ENCODE measurements around the gene PLA2G2D. TPM values are rescaled to one million over a fixed set of nuclear protein-coding genes. Genes with fewer than 3 reads are reported as not detected.

The PLA2G2D gene
- total RNA-seq, 1 experiment from 2014 or later, result not detected

- H3K4me1 Mint-ChIP-seq, result peaks cover 12 to 26% of the 10 kb centered on the region in 2 experiments
- no peak overlapping the region for H3K56ac ChIP-seq (ENCODE audit: insufficient read length, low read depth, low read length)
Measured at GRCh38 chr1:20154301-20154831, 35.0 kb upstream of the PLA2G2D start.

More at GRCh38 chr1:20154301-20154831, 35.0 kb upstream of the PLA2G2D start:
- Histone ChIP-seq H3K23me2 (ENCODE audit: insufficient read length, low read depth, low read length, poor library complexity, severe bottlenecking) (peaks cover 9% of the 10 kb centered on the region), H3K79me2 (ENCODE audit: insufficient read depth, low read length) (no peaks in the 10 kb centered on the region), H4K5ac (ENCODE audit: insufficient read length, low read depth, low read length) (no peak overlapping the region), H4K91ac (ENCODE audit: insufficient read length, low read depth, low read length) (no peak overlapping the region), H3K4ac (ENCODE audit: low read depth, low read length) (no peak overlapping the region), H2BK15ac (ENCODE audit: low read depth, low read length) (no peak overlapping the region), H3K9ac (ENCODE audit: extremely low read depth, insufficient read length, low read length) (no peak overlapping the region), H3K79me1 (ENCODE audit: insufficient read depth, low read depth, low read length, poor library complexity, severe bottlenecking) (no peaks in the 10 kb centered on the region), H4K20me1 (ENCODE audit: control insufficient read depth, insufficient read depth, insufficient read length) (no peaks in the 10 kb centered on the region), H3K14ac (ENCODE audit: insufficient read depth, low read length) (no peak overlapping the region), H2AK5ac (ENCODE audit: insufficient read length, low read length) (no peak overlapping the region), H3K18ac (ENCODE audit: insufficient read length, low read depth, low read length) (no peak overlapping the region), H3K4me1 (ENCODE audit: insufficient read depth, low read length) (no peaks in the 10 kb centered on the region), H3K9me3 (ENCODE audit: control insufficient read depth, low read depth, low read length) (peaks cover 3% of the 10 kb centered on the region), H2BK120ac (ENCODE audit: low read depth, low read length, poor library complexity, severe bottlenecking) (no peak overlapping the region), H2BK20ac (ENCODE audit: low read depth, low read length, poor library complexity, severe bottlenecking) (no peak overlapping the region), H3T11ph (ENCODE audit: low read length) (no peak overlapping the region), H2AFZ (ENCODE audit: low read length) (no peak overlapping the region), H3K27me3 (ENCODE audit: insufficient read depth, low read length) (no peaks in the 10 kb centered on the region), H4K8ac (replicated peaks; ENCODE audit: insufficient read length, low read depth, low read length) (no peak overlapping the region), H3K23ac (ENCODE audit: insufficient read length, low read depth, low read length) (no peak overlapping the region), H2BK5ac (ENCODE audit: insufficient read length, low read length) (no peak overlapping the region), H3K4me2 (ENCODE audit: insufficient read depth, insufficient read length, low read length) (no peak overlapping the region), H3K27ac (ENCODE audit: insufficient read length, low read depth, low read length) (no peak overlapping the region), H2BK12ac (ENCODE audit: insufficient read length, low read depth, low read length) (no peak overlapping the region)
- H3K27me3 Mint-ChIP-seq (ENCODE audit: low read depth), result peaks cover 6% of the 10 kb centered on the region
- no CpG with 5 or more reads among the region's 18 CpGs for WGBS (ENCODE audit: extremely low coverage, insufficient read length, low lambda C conversion rate)
- H3K36me3 Mint-ChIP-seq (ENCODE audit: insufficient read depth in 1 of 3, low read depth in 3 of 3), result peaks cover 0 to 3% (median 2%) of the 10 kb centered on the region in 3 experiments; a peak in 1 of 7 replicates
- H3K27ac Mint-ChIP-seq, result no peak overlapping the region
- no peak for TF ChIP-seq CTCF (conservative IDR thresholded peaks at IDR 0.05)
- no peak overlapping the region for H3K4me3 Mint-ChIP-seq
- no peak for DNase-seq
- peaks cover 7% of the 10 kb centered on the region in 2 experiments; a peak in 4 of 5 replicates for H3K9me3 Mint-ChIP-seq

All from H9 (cell line).